Esophagus (tissue), 2 donors: Measurements from ENCODE around the gene GATM. TPM values are rescaled to one million over a fixed set of nuclear protein-coding genes. Genes with fewer than 3 reads are reported as not detected.
"Not testable (repeated sequence)": the region's sequence is repeated elsewhere in the genome, so short reads cannot be mapped to it uniquely, and the experiment has no call there.

ENCODE experiments used
- H3K27ac ChIP-seq, 2 donors: one replicate each; pipeline ENCODE4 v1.5.1; 2013; ENCODE audit warnings: low read depth in 2 of 2, mild to moderate bottlenecking in 2 of 2, inconsistent platforms in 1 of 2, low read length in 1 of 2, moderate library complexity in 1 of 2
- H3K27me3 ChIP-seq, 2 donors: one replicate each; pipeline ENCODE4 v1.6.1; 2013; ENCODE audit warnings: low read length in 2 of 2, control low read depth in 1 of 2, mild to moderate bottlenecking in 1 of 2; ENCODE audit not compliant: insufficient read depth in 2 of 2, control insufficient read depth in 1 of 2
- H3K36me3 ChIP-seq, 2 donors: one replicate each; pipeline ENCODE4 v1.6.1; 2013; ENCODE audit warnings: low read length in 1 of 2; ENCODE audit not compliant: control insufficient read depth in 2 of 2, insufficient read depth in 2 of 2
- H3K4me1 ChIP-seq, 2 donors: one replicate each; pipeline ENCODE4 v1.6.1; 2013; ENCODE audit warnings: low read length in 1 of 2; ENCODE audit not compliant: control insufficient read depth in 2 of 2, insufficient read depth in 2 of 2
- H3K4me3 ChIP-seq, 2 donors: one replicate each; pipeline ENCODE4 v1.5.1; 2013; ENCODE audit warnings: low read length in 2 of 2, mild to moderate bottlenecking in 2 of 2, low read depth in 1 of 2, moderate library complexity in 1 of 2
- H3K9me3 ChIP-seq, 2 donors: one replicate each; pipeline ENCODE4 v1.6.1; 2013; ENCODE audit warnings: mild to moderate bottlenecking in 2 of 2, low read depth in 1 of 2, low read length in 1 of 2, moderate library complexity in 1 of 2; ENCODE audit not compliant: control insufficient read depth in 2 of 2, insufficient read depth in 1 of 2
- WGBS, 2 donors: extraction: QIAGEN DNeasy Blood & Tissue Kit; methylation state at CpG; one replicate each; pipeline ENCODE4 v1.1.7; 2013; 5-methylcytosine and 5-hydroxymethylcytosine counted together
- polyA plus RNA-seq, 2 donors: library from polyadenylated mRNA; stranded (reverse); fragments of 200-250 nt; gene quantifications; one replicate each; pipeline ENCODE4 v1.2.3, GENCODE V29; 2013
- donor health status: healthy with polysubstance abuse.
- donor health status: Bipolar disorder and iron deficiency.

Gene GATM
- polyA plus RNA-seq, 2 donors: 12.5 to 15.7 TPM

GRCh38 chr15:45326741-45327140 lies 51.6 kb downstream of the GATM start:
- WGBS, 2 donors: 61 to 66% methylated on average over 7 of the region's 7 CpGs
- H3K36me3 ChIP-seq: no peaks in the 10 kb centered on the region
- no peaks in the 10 kb centered on the region for H3K4me1 ChIP-seq
- no peaks in the 10 kb centered on the region for H3K27me3 ChIP-seq
- H3K4me3 ChIP-seq: no peak overlapping the region
- H3K27ac ChIP-seq: no peak overlapping the region
- H3K9me3 ChIP-seq: no peaks in the 10 kb centered on the region

GRCh38 chr15:45326280-45326679 lies 52.1 kb downstream of the GATM start:
- Histone ChIP-seq H3K4me3 (no peak overlapping the region), H3K27me3 (no peaks in the 10 kb centered on the region), H3K27ac (no peak overlapping the region), H3K4me1 (no peaks in the 10 kb centered on the region), H3K9me3 (no peaks in the 10 kb centered on the region), H3K36me3 (no peaks in the 10 kb centered on the region)
- WGBS, 2 donors: 81 to 83% methylated on average over 5 of the region's 5 CpGs

DNA sequence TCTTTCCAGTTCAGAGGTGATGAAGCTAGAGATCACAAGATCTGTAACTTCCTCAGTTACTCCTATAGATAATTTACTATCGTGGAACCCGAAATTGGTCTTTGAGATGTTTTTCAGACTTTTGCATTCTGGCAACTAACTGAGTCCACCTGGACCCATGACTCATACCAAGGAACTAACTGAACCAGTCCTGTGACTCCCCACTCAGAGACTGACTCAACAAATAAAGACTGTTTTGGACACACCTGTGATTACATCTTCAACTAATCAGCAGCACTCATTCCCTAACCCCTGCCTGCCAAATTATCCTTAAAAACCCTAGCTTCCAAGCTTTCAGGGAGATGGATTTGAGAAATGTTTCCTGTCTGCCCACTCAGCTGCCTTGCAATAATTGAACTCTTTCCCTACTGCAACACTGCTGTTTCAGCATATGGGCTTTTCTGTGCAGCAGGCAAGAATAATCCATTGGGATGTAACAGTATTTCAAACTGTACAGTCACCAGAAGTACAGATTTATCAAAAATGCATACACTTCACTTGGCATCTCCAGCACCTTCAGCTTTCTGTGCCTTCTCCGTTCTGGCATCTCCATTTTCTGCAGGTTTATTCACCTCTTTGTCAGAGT lies 57.7 kb downstream of the GATM start:
- no peak overlapping the region for H3K27ac ChIP-seq
- no peaks in the 10 kb centered on the region for H3K27me3 ChIP-seq
- H3K4me3 ChIP-seq: no peak overlapping the region
- H3K9me3 ChIP-seq: no peaks in the 10 kb centered on the region
- 66 to 73% methylated on average over 3 of the region's 3 CpGs for WGBS, 2 donors
- H3K4me1 ChIP-seq: no peaks in the 10 kb centered on the region
- no peaks in the 10 kb centered on the region for H3K36me3 ChIP-seq

GRCh38 chr15:45319472-45320214 lies 58.7 kb downstream of the GATM start:
- Histone ChIP-seq H3K27ac (no peak overlapping the region), H3K4me3 (no peak overlapping the region), H3K4me1 (no peaks in the 10 kb centered on the region), H3K36me3 (no peaks in the 10 kb centered on the region), H3K9me3 (no peaks in the 10 kb centered on the region), H3K27me3 (no peaks in the 10 kb centered on the region)
- WGBS, 2 donors: 71 to 72% methylated on average over 7 of the region's 7 CpGs

GRCh38 chr15:45314960-45315359 lies 63.4 kb downstream of the GATM start:
- no peaks in the 10 kb centered on the region for H3K36me3 ChIP-seq
- H3K4me1 ChIP-seq: no peaks in the 10 kb centered on the region
- no peaks in the 10 kb centered on the region for H3K27me3 ChIP-seq
- no peak overlapping the region for H3K27ac ChIP-seq
- 75 to 77% methylated on average over 13 of the region's 13 CpGs for WGBS, 2 donors
- no peaks in the 10 kb centered on the region for H3K9me3 ChIP-seq
- H3K4me3 ChIP-seq: no peak overlapping the region

DNA sequence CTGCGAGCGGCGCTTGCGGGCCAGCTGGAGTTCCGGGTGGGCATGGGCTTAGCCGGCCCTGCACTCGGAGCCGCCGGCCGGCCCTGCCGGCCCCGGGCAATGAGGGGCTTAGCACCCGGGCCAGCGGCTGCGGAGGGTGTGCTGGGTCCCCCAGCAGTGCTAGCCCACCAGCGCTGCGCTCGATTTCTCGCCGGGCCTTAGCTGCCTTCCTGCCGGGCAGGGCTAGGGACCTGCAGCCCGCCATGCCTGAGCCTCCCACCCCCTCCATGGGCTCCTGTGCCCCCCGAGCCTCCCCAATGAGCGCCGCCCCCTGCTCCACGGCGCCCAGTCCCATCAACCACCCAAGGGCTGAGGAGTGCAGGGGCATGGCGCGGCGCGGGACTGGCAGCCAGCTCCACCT lies 64.2 kb downstream of the GATM start:
- not testable (repeated sequence) for H3K27ac ChIP-seq, H3K4me3 ChIP-seq, H3K27me3 ChIP-seq, H3K4me1 ChIP-seq, H3K9me3 ChIP-seq, H3K36me3 ChIP-seq
- 93% methylated on average over 24 to 31 of the region's 31 CpGs for WGBS, 2 donors

Other genes with a start within 250 kb of the GATM start
- 100 to 1,000 TPM; 145 to 174 TPM for gene DUOXA1, start 248.7 kb downstream of the GATM start, polyA plus RNA-seq
- gene DUOX1, start 248.6 kb downstream of the GATM start, polyA plus RNA-seq: 100 to 1,000 TPM in 1 of 2 donors, 10 to 100 TPM in 1; 64.7 to 111 TPM
- gene SHF, start 190.6 kb downstream of the GATM start, polyA plus RNA-seq: 1 to 10 TPM; 2.1 to 2.4 TPM
- not detected for gene SLC28A2, start 126.3 kb downstream of the GATM start, polyA plus RNA-seq
- 1 to 10 TPM; 2.9 to 3.0 TPM for gene SLC30A4, start 144.2 kb upstream of the GATM start, polyA plus RNA-seq
- gene BLOC1S6, start 208.8 kb upstream of the GATM start, polyA plus RNA-seq: 10 to 100 TPM in 1 of 2 donors, 1 to 10 TPM in 1; 6.5 to 11.1 TPM